Ramos (cell line): ENCODE data around the gene RIC8B.

Experiments used
- in situ Hi-C: fragments of 300-500 bp; cut with MboI; formaldehyde crosslinking; loops from one replicate; pipeline ENCODE4 v1.14.3; 2022; ENCODE audit warnings: low sequenced_read_pairs; ENCODE audit not compliant: unreplicated experiment

RIC8B gene

DNA sequence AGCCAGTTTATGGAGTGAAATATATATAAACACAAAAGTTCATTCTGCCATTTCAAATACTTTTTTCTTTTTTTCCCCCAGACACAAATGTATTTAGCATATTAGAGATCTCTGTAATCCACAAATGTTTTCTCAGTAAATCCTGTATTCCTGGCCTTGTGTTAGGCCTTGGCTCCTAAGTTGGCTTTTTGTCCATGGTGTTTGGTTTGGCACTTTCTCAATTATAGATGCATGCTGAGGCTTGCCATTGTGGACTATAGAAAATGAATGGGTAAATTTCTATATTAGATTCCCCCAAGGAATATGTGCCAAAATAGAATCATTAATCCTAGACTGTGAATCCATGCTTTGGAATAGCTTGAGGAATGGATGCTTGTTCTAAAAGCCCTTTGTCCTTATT is 17.0 kb downstream of the RIC8B start:
- in situ Hi-C loops, result no loop called here

DNA sequence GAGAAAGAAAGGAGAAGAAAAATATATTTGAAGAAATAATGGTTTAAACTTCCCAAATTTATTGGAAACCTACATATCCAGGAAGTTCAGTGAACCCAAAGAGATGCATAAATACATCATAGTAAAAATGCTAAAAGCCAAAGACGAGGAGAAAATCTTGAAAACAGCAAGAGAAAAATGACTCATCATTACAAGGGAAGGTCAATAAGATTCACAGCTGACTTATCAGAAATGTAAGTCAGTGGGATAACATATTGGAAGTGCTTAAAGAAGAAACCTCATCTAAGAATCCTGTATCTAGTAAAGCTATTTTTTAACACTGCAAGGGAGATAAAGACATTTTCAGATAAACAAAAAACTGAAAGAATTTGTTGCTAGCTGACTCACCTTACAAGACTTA is 19.9 kb downstream of the RIC8B start:
- in situ Hi-C loops, result no loop called here

DNA sequence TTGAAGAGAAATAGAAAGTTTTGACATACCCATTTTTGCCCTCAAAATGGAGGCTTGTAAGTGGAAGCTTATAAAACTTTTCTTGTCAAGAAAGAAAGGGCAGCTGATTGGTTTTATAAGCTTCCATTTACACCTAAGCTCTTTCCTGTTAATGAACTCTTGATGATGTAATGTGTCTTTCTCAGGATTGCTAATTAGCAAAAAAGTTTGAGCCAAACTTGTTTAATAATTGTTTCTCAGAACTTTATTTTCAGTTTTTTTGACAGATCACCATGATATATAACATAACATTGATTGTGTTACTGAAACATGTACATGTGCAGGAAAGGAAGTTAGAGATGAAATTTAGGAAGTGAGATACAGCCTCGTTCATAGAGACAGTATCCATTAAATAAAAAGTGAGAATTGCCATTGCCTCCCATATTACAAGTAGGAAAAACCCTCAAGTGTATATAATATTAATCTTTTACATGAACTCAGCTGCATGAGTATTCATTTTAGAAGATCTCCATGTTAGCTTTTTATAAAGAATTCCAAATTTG is 26.8 kb downstream of the RIC8B start:
- in situ Hi-C loops, result no loop called here

DNA sequence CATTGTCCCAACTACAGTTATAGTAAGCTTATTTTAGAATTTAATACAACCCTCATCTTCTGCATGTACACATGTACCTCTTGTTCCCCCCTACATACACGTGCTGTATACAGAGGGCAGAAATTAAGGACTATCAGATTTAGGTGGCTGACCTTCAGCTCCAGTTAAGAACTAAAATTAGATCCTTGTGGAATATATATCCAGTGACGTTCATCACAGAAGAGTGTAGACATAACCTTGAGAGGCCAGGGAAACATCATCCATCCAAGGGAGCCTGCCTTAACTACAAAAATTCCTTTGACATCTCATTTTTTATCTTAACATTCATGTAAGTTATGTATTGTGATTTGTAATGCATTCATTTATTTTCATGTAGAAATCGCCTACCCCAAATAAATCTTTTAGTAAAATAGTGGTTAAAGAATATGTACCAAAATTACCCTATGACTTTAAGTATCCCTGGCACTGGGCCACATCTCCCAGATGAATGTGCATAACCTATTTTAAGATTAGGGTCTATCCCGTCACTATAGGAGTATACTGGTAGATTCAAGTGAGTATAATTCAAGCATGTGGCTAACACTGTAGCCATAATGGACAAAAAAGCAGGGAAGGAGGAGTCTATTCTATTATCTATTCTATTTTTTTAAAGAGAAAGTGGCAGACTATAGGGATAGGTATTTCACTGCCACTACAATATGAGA is 27.5 kb downstream of the RIC8B start:
- in situ Hi-C loops, result no loop called here

DNA sequence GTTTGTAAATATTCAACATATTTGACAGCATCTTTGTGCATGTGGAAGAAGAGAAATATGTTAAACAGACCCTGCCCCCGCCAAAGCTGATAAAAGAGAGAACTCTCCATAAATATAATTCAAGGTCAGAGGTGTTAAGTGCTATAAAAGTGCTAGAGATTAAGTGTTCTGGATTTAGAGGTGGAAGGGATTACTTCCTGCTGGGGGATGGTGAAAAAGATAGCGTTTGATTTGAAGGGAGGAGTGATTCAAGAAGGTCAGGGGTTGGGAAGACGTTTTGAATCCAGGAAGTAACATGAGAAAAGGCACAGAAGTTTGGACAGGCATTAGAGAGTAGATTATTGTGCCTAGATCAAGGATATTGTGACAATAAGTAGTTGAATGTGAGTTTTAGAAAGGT is 30.2 kb downstream of the RIC8B start:
- in situ Hi-C loops, result no loop called here

GRCh38 chr12:106814714-106815113 is 40.2 kb downstream of the RIC8B start:
- in situ Hi-C loops, result no loop called here

DNA sequence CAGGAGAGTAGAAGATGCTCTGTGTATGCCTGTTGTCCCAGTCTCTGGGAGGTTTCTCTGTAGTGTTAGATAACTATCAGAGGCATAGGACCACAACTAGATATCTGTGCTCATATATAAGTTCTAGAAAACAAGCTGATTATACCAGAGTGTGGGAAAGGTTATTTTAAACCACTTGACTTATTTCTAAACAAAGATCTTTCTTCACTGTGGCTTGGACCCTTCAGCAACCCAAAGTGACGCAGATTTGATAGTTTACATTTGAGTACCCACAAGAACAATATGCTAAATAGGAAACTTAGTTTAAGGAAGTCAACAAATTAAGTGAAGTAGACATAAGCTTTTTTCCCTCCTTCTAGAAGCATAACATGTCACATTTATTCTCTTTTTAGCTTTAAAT is 41.3 kb downstream of the RIC8B start:
- in situ Hi-C loops, result no loop called here

GRCh38 chr12:106816231-106816630 is 41.7 kb downstream of the RIC8B start:
- in situ Hi-C loops, result no loop called here

DNA sequence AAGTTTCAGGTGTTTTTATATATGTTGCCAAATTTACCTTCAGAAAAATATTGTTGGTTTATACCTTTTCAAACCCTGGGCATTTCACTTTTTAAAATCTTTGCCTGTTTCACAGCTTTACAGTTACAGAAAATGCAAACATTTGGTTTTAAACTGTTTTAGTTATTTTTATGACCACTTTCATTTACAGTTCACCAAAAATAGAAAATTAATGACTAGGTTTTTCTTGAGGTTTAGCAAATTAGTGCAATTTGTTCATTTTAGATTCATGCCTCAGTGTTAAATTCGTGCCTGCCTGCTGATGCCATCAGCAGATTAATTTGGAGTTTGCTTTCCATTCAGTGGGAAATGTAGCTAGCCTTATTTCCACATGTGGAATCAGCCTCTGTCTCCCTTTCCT is 45.5 kb downstream of the RIC8B start:
- in situ Hi-C loops, result no loop called here

- in situ Hi-C loops, result loop anchor here (25.0 kb wide), 1 partner anchor 444 kb away; no protein-coding TSS in a partner anchor
Measured at GRCh38 chr12:106831699-106832098, 57.2 kb downstream of the RIC8B start.

GRCh38 chr12:106837782-106838181 is 63.3 kb downstream of the RIC8B start:
- in situ Hi-C loops, result loop anchor here (25.0 kb wide), 1 partner anchor 450 kb away; no protein-coding TSS in a partner anchor

- in situ Hi-C loops, result loop anchor here (25.0 kb wide), 1 partner anchor 452 kb away; no protein-coding TSS in a partner anchor
Measured at GRCh38 chr12:106839333-106839732, 64.9 kb downstream of the RIC8B start.

GRCh38 chr12:106840243-106840642 is 65.8 kb downstream of the RIC8B start:
- in situ Hi-C loops, result loop anchor here (25.0 kb wide), 1 partner anchor 453 kb away; no protein-coding TSS in a partner anchor

DNA sequence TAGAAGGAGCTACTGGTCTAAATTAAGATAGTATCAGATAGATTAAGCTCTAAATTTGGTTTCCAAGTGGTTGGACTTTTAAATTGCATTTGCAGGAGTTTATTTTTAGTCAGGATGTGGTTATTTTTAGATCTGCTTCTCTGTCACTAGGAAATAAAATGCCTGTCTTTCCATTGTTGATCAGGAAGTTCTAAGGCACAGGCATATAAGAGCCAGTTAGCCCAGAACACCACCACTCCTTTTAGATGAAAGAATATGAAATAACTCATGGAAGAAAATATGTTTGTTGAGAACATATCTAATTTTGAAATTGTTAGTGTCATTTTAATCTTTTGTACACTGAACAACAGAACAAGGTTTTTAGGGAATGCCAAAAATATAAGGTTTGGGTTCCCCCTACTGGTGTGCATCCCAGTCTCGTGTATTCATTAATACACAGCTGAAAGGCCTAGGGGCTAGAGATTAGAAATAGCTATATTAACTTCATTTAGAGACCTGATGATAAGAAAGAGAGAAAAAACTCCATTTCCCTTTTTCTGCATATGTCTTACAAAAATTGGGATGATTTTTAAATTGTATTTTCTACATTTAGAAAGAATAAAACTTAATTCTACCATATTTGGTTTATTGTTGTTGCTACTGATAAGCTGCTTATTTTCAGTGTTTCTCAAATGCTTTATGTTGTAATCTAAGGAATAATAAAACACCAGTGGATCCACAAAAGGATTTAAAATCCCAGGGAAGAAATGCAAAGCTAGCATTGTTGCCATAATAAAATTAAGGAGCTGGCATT is 67.2 kb downstream of the RIC8B start:
- in situ Hi-C loops, result loop anchor here (25.0 kb wide), 1 partner anchor 454 kb away; no protein-coding TSS in a partner anchor

- in situ Hi-C loops, result loop anchor here (25.0 kb wide), 1 partner anchor 459 kb away; no protein-coding TSS in a partner anchor
Measured at GRCh38 chr12:106845902-106846301, 71.4 kb downstream of the RIC8B start.

DNA sequence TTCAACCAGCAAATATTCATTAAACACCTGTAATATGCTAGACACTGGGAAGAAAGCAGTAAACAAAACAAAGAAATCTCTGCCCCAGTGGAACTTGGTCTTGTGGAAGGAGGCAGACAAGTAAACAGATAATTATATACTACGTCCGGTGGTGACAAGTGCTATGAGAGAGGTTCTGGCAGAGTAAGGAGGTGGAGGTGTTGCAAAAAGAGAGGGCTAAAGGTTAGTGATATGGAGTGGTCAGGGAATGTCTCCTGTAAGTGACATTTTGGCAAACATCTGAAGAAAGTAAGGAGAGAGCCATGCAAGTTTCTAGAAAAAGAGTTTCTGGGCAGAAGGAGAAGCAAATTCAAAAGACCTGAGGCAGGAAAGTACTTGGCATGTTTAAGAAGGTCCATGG is 73.4 kb downstream of the RIC8B start:
- in situ Hi-C loops, result loop anchor here (25.0 kb wide), 1 partner anchor 461 kb away; no protein-coding TSS in a partner anchor

GRCh38 chr12:106851306-106851705 is 76.8 kb downstream of the RIC8B start:
- in situ Hi-C loops, result no loop called here

GRCh38 chr12:106854723-106855122 is 80.2 kb downstream of the RIC8B start:
- in situ Hi-C loops, result no loop called here

DNA sequence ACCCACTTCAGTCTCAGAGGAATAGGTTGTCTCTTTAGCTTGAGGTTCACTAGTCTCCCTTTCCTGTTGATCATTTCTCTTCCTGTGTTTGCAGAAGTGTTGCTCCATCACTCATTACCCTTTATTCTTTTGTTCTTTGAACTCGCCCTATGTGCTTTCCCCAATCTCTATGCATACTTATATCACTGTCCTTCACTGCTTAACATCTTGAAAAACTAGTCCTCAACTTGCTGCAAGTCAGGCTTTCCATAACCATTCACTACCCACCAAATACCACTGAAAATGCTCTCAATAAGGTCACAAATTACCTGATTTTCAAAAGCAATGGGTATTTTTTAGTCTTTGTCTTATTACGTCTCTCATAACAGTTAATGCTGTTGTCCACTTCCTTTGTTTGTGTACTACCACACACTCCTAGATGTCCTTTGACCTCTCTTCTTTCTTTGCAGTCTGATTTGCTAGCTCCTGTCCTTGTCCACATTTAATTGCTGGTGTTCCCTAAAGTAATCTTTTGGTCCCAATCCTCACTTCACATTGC is 80.8 kb downstream of the RIC8B start:
- in situ Hi-C loops, result no loop called here

DNA sequence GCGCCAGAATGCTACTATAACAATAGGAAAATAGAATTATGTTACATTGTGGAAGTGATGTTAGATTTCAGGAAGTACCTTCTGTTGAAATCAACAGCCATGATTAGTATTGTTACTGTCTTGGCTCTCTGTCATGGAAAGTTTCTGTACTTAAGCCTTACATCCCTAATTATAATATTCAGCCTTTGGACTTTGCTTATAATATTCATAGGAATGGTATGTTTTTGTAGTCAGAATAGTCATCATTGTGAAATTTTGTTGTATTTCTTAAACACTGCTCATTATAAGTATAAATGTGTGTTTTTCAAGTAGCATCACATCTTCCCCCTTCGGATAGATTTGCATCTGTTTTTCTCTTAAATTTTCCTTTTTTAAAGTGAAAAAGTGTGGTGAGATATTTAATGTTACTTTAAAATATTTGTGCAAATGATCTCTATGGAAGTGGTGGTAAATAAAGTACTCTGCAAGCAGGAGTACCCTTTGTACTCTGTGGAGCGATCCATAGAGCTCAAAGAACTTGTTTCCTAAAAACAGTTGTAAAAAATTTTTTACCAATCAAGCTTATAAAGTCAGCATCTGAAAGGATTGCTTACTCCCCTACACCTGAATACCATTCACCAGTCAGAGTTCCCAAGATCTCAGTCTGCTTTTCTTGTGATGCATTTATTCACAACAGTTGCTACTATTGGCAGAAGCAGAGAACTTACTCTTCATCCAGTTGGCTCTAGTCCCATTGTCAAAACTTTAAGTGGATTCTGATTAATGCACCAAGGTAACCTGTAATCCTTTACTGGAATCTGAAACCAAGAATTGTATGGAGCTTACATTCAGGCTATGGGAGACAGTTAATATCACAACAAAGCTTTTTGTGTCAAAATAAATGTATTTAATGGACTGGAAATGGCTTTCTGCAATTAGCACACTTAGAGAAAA is 87.8 kb downstream of the RIC8B start:
- in situ Hi-C loops, result no loop called here
